GM19328 (cell line): ENCODE results near the gene PEX11G.

Experiments used
- ATAC-seq: cut with Tn5 transposase; IDR thresholded peaks from one replicate; pipeline ENCODE4 v1.9.1; 2021; ENCODE audit warnings: mild to moderate bottlenecking, moderate library complexity; ENCODE audit not compliant: unreplicated experiment

Gene PEX11G

DNA sequence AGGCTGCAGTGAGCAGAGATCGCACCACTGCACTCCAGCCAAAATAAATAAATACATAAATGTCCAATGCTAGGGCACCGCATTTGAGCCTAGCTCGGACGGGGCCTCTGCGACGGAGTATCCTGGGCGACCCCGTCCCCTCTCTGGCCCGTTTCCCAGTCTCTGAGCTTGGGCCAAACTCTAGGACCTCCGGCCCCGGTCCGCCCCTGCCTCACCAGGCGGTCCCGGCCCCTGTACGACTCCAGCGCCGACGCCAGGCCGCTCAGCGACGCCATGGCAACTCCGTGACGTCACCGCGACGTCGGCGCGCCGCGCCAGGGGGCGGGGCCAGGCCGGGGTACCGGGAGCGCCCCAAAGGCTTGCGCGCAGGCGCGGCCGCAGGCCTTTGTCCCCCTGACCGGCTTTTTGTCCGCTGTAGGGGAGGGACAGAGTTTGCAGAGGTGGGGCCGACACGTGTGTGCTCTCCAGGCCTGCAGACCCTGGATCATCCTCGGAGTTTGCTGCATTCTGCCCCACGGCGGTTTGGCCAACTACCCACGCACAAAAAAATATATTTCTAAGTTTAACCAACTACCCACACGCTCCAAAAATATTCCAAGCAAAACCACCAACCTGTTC, at the start of gene PEX11G:
Gene PEX11G, minus strand, starts transcription at position 300 of the 618 bp plus-strand sequence. Its CDS starts 25 bp downstream, at position 275.
- no peak for ATAC-seq

GRCh38 chr19:7535998-7536695, 47.3 kb upstream of the PEX11G start:
- no peak for ATAC-seq

- peak; percentile 57 for ATAC-seq
Observed at GRCh38 chr19:7535047-7535997, 46.5 kb upstream of the PEX11G start, which contains the start of gene PNPLA6. Gene PNPLA6 (plus strand): TSS chr19:7535717. CDS start chr19:7535789, 72 bp downstream.

GRCh38 chr19:7534531-7535046, 45.8 kb upstream of the PEX11G start:
- ATAC-seq = no peak

DNA sequence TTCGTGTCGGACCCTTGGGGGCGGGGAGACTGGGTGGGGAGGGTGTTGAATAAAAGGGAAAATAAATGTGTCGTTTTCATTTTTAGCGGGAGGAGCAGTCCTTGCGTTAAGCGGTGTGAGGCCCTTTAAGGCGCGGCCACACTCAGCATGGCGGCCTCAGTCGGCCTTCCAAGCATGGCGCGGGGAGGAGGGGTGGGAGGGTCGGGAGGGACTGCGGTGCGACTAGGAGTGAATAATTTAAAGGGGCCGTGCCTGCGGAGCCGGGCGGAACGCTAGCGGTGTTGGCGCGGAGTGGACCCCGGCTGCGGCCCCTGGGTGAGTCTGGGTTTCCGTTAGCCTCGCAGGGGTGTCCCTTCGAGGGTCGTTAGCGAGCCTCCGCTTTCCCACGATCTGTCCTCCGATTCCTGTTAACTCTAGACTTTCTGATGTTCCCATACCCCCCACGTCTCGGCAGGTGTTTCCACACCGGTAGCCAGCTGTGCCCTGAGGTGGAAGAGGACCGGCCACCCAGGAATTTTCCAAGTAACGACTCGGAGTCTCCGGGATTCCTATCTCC, 45.2 kb upstream of the PEX11G start:
- ATAC-seq = no peak

GRCh38 chr19:7533281-7533885, 44.5 kb upstream of the PEX11G start:
- no peak for ATAC-seq

GRCh38 chr19:7529610-7530490, 41.0 kb upstream of the PEX11G start:
- ATAC-seq = no peak

- no peak for ATAC-seq
Observed at GRCh38 chr19:7529246-7529600, 40.4 kb upstream of the PEX11G start.

DNA sequence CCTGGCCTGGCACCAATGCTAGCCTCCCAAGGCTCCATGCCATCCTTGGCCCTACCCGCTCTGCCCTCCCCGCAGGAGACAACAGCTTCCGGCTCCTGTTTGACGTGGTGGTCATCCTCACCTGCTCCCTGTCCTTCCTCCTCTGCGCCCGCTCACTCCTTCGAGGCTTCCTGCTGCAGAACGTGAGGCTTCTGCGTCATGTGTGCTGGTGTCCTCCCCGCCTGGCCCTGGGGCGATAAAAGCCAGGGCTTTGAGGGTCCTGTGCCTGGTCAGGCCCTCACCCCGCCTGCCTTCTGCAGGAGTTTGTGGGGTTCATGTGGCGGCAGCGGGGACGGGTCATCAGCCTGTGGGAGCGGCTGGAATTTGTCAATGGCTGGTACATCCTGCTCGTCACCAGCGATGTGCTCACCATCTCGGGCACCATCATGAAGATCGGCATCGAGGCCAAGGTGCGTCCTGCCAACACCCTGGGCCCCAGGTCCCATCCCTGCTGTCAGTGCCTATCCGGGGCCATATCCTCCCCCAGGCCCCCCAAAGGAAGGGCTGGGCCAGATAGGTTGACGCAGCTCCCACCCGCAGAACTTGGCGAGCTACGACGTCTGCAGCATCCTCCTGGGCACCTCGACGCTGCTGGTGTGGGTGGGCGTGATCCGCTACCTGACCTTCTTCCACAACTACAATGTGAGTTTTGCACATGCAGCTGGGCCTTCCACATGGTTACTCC, 39.8 kb upstream of the PEX11G start:
- no peak for ATAC-seq

DNA sequence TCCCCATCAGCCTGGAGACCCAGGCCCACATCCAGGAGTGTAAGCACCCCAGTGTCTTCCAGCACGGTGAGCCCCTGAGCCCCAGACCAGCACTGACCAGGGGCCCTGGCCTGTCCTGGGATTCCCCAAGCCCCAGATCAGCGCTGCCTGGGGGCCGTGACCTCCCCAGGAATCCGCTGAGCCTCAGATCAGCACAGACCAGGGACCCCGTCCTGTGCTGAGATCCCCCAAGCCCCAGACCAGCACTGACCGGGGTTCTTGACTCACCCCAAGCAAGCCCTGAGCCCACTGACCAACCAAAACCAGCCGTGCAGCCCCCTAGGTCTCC, 39.3 kb upstream of the PEX11G start:
- no peak for ATAC-seq

GRCh38 chr19:7527516-7528191, 38.8 kb upstream of the PEX11G start:
- no peak for ATAC-seq

- ATAC-seq = no peak
Observed at GRCh38 chr19:7526059-7526929, 37.5 kb upstream of the PEX11G start.

DNA sequence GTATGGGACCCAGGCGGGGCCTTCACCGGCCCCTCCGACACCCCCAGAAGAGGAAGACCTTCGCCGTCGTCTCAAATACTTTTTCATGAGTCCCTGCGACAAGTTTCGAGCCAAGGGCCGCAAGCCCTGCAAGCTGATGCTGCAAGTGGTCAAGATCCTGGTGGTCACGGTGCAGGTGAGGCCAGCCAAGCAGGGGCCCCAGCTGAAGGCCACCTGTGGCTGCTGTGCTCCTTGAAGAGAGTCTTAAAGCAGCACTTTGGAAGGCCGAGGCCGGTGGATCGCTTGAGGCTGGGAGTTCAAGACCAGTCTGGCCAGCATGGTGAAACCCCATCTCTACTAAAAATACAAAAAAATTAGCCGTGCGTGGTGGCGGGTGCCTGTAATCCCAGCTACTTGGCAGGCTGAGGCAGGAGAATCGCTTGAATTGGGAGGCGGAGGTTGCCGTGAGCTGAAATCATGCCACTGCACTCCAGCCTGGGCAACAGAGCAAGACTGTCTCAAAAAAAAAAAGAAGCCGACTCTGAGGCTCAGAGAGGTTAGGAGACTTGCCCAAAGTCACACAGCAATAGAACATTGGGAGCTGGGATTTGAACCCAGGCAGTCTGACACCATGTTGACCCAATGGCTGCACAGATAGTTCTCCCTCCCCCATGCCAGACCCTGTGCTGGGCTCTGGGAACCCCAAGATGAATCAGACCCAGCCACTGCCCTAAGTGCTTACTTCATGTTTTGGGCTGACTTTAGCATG, 36.3 kb upstream of the PEX11G start:
- no peak for ATAC-seq

DNA sequence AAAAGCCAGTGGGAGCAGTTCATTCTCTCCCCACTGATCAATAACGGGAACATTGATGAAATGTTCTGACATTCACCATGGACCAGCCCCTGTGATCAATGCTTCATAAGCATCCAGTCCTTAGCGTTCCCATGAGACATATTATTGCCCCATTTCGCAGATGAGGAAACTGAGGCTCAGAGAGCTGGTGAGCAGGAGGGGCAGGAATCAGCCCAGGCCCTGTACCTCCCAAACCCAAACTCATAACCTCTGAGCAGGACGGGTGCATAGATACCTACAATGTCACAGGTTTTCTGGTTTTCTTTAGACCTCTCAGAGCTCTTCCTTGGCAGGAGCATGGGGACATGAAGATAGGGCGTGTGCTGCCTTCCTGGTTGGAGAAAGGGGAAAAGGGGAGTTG, 35.7 kb upstream of the PEX11G start:
- ATAC-seq = no peak

- no peak for ATAC-seq
Observed at GRCh38 chr19:7522923-7523667, 34.3 kb upstream of the PEX11G start.
